Left colon (tissue), 2 donors: Measurements from ENCODE around the gene TMCO4. TPM values are rescaled to one million over a fixed set of nuclear protein-coding genes. Genes with fewer than 3 reads are reported as not detected.

Experiments used
- ATAC-seq: fragments of 200-7000 bp; cut with Tn5 transposase; one replicate; pipeline ENCODE4 v1.9.1; 2020; ENCODE audit warnings: mild to moderate bottlenecking, moderate library complexity
- DNase-seq, 2 donors: peaks; one replicate each; pipeline ENCODE4 v3.0.0-alpha.2; 2020
- intact Hi-C, 2 donors: fragments of 100-400 bp; cut with DNase I in 1 of 2; cut with micrococcal nuclease in 1 of 2; formaldehyde crosslinking; loops; one replicate each; pipeline versions ENCODE4 v1.11.2 to v1.14.0; 2022; cut with DNase I, micrococcal nuclease
- total RNA-seq, 2 donors: library from RNA; stranded (reverse); fragmentation: NEBNext Ultra II Directional; extraction: Animal tissue kit (Norgen Biotek cat#: 25700); gene quantifications; one replicate each; pipeline ENCODE4 v1.2.1, GENCODE V29; 2021
- donor health status: DM: no; HTN: no; CAD: no.
- donor health status: DM: yes; HTN: yes; CAD: no.

TMCO4 gene
- total RNA-seq, 2 donors from 2014 or later: 28.9 to 31.1 TPM

GRCh38 chr1:19737104-19737825, 62.5 kb downstream of the TMCO4 start:
- intact Hi-C loops: no loop called here
- no peak for ATAC-seq

GRCh38 chr1:19735440-19736127, 64.1 kb downstream of the TMCO4 start:
- DNase-seq (peak; percentile 18 to 60), ATAC-seq (no peak)
- intact Hi-C loops: no loop called here

More at GRCh38 chr1:19737104-19737825, 62.5 kb downstream of the TMCO4 start:
- no peak for DNase-seq

- ATAC-seq (no peak), DNase-seq (no peak)
- intact Hi-C loops: no loop called here
Observed at GRCh38 chr1:19734472-19734999, 65.2 kb downstream of the TMCO4 start.

- intact Hi-C loops: no loop called here
- ATAC-seq: no peak
- DNase-seq: no peak
Observed at GRCh38 chr1:19734056-19734455, 65.7 kb downstream of the TMCO4 start.

- ATAC-seq: no peak
Observed at GRCh38 chr1:19733615-19734014, 66.1 kb downstream of the TMCO4 start.

GRCh38 chr1:19731311-19731821, 68.3 kb downstream of the TMCO4 start:
- DNase-seq (no peak), ATAC-seq (no peak)
- intact Hi-C loops: no loop called here

More at GRCh38 chr1:19733615-19734014, 66.1 kb downstream of the TMCO4 start:
- DNase-seq: no peak
- intact Hi-C loops: no loop called here

DNA sequence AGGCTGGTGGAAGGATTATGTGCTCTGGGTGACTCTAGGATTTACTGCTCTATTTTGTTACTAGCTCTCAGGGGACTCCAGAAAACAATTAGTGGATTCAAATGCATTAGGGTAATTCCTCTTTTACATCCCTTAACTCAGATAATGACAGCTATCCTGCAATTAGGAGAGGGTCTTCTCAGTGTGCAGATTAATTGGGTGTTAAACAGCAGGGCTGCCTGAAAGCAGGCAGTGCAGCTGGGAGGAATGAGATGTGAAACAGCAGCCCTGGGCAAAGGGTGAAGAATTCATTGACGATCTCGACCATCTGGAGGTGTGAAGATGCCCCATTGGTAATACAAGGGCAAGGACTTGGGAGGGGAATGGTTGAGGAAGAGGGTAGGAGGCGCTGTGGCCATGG, 68.9 kb downstream of the TMCO4 start:
- intact Hi-C loops: no loop called here
- no peak for DNase-seq
- ATAC-seq: no peak

DNA sequence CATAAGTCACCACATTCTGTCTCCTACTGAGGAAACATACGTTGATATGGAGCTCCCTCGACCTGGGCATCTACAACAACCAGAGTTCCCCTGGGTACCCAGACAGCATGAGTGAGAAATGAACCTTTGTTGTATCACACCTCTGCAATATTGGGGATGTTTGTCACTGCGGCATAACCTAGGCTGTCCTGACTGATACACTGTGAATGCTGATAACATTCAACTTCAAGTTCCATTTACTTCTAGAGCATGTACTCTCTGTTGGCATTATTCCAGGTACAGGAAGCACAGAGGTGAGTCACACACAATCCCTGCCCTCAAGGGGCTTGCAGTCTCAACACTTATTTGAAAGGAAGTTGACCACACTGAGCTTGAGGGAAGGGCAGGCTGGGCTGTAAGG, 69.5 kb downstream of the TMCO4 start:
- DNase-seq: no peak
- ATAC-seq: no peak
- intact Hi-C loops: no loop called here

GRCh38 chr1:19728413-19729145, 71.1 kb downstream of the TMCO4 start:
- intact Hi-C loops: no loop called here
- ATAC-seq (no peak), DNase-seq (no peak)

- no peak for DNase-seq
- intact Hi-C loops: no loop called here
- no peak for ATAC-seq
Observed at GRCh38 chr1:19725606-19726005, 74.1 kb downstream of the TMCO4 start.

GRCh38 chr1:19723874-19724273, 75.8 kb downstream of the TMCO4 start:
- no peak for DNase-seq
- ATAC-seq: no peak
- intact Hi-C loops: no loop called here

DNA sequence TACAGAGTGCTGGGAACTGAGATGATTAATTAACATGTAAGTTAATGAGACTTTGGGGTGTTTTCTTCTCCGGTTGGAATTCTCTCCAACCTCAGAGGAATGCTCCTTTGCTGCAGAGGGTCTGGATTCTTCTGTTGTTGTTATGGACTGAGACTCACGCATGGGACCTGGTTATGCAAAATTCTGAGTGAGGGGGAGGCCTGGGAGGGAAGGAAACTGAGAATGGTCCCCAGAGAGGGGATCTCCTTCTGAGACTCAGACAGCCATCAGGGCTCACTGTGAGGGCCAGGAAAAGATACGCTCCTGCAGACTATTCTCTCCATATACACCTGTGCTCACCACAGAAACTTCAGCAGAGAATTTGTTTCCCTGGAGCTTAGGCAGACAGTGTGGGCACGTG, 78.7 kb downstream of the TMCO4 start:
- no peak for DNase-seq
- intact Hi-C loops: no loop called here
- no peak for ATAC-seq

DNA sequence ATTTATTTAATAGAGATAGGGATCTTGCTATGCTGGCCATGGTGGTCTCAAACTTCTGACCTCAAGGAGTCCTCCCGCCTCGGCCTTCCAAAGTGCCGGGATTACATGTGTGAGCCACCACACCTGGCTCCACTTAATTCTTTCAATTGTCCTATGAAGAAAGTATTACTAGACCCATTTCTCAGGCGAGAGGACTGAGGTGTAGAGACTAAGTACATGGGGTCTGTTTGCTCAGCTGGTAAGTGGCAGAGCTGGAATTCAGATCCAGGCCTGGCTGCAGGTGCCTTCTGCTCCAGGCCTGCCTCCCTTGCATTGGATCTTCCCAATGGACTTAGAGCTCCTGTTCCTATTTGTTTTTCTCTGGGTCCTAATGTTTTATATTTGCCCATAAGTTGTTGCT, 79.5 kb downstream of the TMCO4 start:
- ATAC-seq (no peak), DNase-seq (no peak)
- intact Hi-C loops: no loop called here

DNA sequence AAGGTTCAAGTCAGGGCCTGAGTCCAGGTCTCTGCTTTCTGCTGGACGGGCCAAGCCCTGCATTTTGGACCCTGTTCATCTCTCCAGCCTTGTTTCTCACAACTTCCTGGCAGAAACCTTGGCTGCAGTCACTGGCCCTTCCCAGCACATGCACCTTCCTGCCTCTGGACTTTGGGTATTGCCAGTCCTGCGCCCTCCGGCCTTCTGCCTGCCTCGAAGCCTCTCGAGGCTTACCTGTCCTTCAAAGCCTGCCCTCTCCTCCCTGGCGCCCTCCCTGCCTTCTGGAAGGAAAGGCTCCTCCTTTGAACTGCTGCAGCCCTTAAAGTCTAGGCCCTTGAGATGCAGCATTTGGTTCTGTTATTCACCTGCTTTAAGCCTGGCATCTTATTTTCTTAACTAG, 82.2 kb downstream of the TMCO4 start:
- no peak for DNase-seq
- intact Hi-C loops: no loop called here
- ATAC-seq: no peak

DNA sequence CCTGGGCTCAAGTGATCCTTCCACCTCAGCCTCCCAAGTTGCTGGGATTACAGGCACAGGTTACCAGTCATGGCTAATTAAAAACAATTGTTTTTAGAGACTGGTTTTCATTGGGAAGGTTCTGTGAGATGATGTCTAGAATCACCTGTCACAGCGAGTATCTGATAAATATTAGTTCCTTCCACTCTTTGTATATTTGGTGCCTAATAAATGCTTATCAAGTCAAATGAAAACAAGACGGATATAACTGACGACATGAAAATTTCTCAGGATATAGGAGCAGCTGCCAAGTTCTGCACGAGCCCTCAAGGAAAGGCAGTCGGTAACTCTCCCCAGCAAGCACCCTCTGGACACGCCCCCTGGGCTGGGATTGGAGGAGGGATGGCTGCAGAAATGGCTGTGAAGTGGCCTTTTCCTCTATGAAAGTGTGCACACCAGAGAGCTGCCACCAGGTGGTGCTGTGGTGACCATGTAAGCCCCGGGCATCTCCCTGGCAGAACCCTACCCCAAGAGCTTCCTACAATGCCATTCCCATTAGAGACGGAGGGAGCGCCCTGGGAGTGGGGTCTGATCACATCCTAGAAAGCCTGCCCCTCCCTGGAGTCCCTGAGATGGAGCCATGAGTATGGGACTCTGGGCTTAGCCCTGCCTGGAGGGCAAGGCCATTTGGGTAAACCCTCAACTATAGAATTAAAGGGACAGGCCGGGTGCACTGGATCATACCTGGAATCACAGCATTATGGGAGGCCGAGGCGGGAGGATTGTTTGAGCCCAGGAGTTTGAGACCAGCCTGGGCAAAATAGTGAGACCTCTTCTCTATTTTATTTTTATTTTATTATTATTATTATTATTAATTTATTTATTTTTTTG, 84.1 kb downstream of the TMCO4 start:
- intact Hi-C loops: no loop called here
- ATAC-seq (peak; percentile 99), DNase-seq (peak; percentile 93 to 96)

DNA sequence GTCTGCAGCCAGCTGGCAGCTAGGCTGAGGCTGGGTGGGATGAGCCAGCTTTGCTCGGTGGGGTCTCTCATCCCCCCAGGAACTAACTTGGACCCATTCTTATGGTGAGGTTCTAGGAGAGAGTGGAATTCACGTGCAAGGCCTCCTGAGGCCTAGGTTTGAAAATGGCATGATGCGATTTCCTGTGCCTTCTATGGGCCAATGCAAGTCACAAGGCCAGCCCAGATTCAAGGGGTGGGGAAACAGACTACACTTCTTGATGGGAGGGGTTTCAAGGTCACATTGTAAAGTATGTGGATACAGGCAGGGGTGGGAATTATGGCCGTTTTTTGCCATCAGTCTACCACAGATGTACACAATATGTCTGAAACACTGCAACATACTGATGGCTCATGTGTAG, 86.8 kb downstream of the TMCO4 start:
- no peak for ATAC-seq
- DNase-seq: no peak
- intact Hi-C loops: no loop called here

DNA sequence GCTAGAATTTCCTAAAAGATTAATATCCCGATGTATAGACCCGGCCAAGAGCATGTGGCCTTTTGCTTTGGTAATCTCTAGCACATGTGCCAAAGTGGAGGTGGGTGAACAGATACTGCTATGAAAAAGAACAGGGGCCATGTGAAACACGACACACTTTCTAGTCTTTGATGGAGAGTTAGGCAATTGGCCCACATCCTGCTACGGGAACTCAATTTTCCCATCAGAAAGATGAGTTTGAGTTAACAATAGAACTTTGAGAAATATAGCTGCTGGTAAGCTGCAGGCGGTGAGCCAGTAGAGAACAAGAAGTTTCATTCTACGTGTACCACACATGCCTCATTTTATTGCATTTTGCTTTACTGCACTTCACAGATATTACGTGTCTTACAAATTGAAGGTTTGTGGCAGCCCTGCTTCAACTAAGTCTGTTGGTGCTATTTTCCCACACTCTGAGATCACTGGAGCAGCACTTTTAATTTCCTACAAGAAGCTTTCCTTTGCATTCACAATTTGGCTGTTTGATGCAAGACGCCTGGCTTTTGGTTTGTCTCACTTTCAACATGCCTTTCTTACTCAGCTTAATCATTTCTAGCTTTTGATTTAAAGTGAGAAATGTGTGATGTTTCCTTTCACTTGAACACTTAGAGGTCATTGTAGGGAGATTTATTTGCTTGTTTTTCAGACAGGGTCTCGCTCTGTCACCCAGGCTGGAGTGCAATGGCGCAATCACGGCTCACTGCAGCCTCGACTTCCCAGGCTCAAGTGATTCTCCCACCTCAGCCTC, 88.7 kb downstream of the TMCO4 start:
- intact Hi-C loops: no loop called here
- DNase-seq: no peak

GRCh38 chr1:19709260-19709793, 90.4 kb downstream of the TMCO4 start:
- ATAC-seq: no peak
- DNase-seq: no peak
- intact Hi-C loops: no loop called here

More for the DNA sequence above, 88.7 kb downstream of the TMCO4 start:
- no peak for ATAC-seq
